Stomach (tissue), 9 donors: ENCODE results near the gene CALN1. TPM values are rescaled to one million over a fixed set of nuclear protein-coding genes. Genes with fewer than 3 reads are reported as not detected.

Source experiments
- DNase-seq, 2 donors: peaks; one replicate each; pipeline versions ENCODE4 v3.0.0 to v3.0.0-alpha.2; 2013 to 2019
- H3K27ac ChIP-seq, 5 donors: fragments of 200-600 bp in 4 of 5; sonication (generic) in 4 of 5; one replicate each; pipeline ENCODE4 v1.5.1; 2013 to 2019; ENCODE audit warnings: mild to moderate bottlenecking in 1 of 5, moderate library complexity in 1 of 5
- H3K27me3 ChIP-seq, 3 donors: fragments of 200-600 bp; sonication (generic); one replicate each; pipeline ENCODE4 v1.5.1; 2017 to 2019; ENCODE audit warnings: mixed run types in 1 of 3
- H3K36me3 ChIP-seq, 4 donors: fragments of 200-600 bp; sonication (generic); 1 replicate in 3 of 4; 2 replicates in 1 of 4; pipeline ENCODE4 v1.5.1; 2016 to 2019
- H3K4me1 ChIP-seq, 4 donors: fragments of 200-600 bp; sonication (generic); one replicate each; pipeline ENCODE4 v1.5.1; 2016 to 2019
- H3K4me3 ChIP-seq, 4 donors: fragments of 200-600 bp; sonication (generic) in 3 of 4; one replicate each; pipeline ENCODE4 v1.5.1; 2016 to 2019; ENCODE audit warnings: mild to moderate bottlenecking in 1 of 4
- H3K9me3 ChIP-seq, 4 donors: fragments of 200-600 bp; sonication (generic); one replicate each; pipeline ENCODE4 v1.5.1; 2016 to 2019
- EP300 ChIP-seq: sonication (generic); formaldehyde crosslinking; IDR thresholded peaks from one replicate; pipeline ENCODE4 v1.6.1; 2017; ENCODE audit warnings: antibody characterized with exemption
- POLR2A ChIP-seq, 4 donors: fragments of 450-650 bp; IDR thresholded peaks; one replicate each; pipeline ENCODE4 v1.6.1; 2016; ENCODE audit warnings: antibody characterized with exemption in 4 of 4, control low read depth in 2 of 4, mild to moderate bottlenecking in 1 of 4, moderate library complexity in 1 of 4
- POLR2AphosphoS5 ChIP-seq, 3 donors: sonication (generic); formaldehyde crosslinking; IDR thresholded peaks; one replicate each; pipeline ENCODE4 v1.6.1; 2016; ENCODE audit warnings: antibody characterized with exemption in 3 of 3
- WGBS, 5 donors: extraction: QIAGEN DNeasy Blood & Tissue Kit in 3 of 5; methylation state at CpG; one replicate each; pipeline versions ENCODE4 v1.1.5 to v1.1.7; 2013 to 2018; 5-methylcytosine and 5-hydroxymethylcytosine counted together
- intact Hi-C: fragments of 100-400 bp; cut with DNase I; formaldehyde crosslinking; loops from one replicate; pipeline ENCODE4 v1.15.1; 2023; ENCODE audit warnings: low total_unique reads
- polyA plus RNA-seq, 3 donors: library from polyadenylated mRNA; stranded (reverse); fragments of 200-250 nt; gene quantifications; one replicate each; pipeline ENCODE4 v1.2.3, GENCODE V29; 2013
- total RNA-seq, 5 donors: library from RNA; depleted of rRNA; stranded (reverse); fragments of >200 nt; gene quantifications; one replicate each; pipeline versions ENCODE4 v1.1.0 to v1.2.3, GENCODE V29; 2014 to 2016
- TF ChIP-seq, protein P1 (sequence below), 7 experiments: fragments of 450-650 bp in 4 of 7; fragments of 200-600 bp in 3 of 7; sonication (generic) in 3 of 7; IDR thresholded peaks; one replicate each; pipeline ENCODE4 v1.5.1; 2016 to 2019; ENCODE audit warnings: antibody characterized with exemption in 7 of 7, control low read depth in 2 of 7, mild to moderate bottlenecking in 1 of 7
- donor health status: healthy with polysubstance abuse.
- donor health status: Bipolar disorder and iron deficiency.
- donor health status: healthy.

The CALN1 gene
- total and polyA plus RNA-seq, 8 donors = under 0.01 to 51.9 (median 0.37) TPM; not detected in 5

DNA sequence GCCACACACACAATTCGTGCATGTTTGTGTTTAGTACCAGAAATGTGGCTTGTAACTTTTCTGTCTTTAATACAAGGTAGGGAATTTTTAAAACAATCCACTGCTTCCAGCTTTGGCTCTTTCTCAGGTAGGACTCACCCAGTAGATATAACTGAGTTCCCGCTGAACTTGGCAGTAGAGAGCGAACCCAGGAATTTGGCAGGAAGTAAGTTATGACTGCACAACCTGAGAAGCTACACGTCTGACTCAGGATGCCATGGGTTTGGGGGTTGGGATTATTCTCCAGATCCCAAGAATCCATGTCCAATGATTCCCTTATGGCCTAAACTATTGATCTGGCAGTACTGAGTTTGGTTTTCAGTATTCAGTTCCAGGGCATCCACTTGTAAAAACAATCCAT lies 499.7 kb downstream of the CALN1 start:
- TF ChIP-seq POLR2AphosphoS5 (IDR thresholded peaks at IDR 0.05) (no peak), EP300 (no peak), POLR2A (IDR thresholded peaks at IDR 0.05) (no peak)
- TF ChIP-seq, protein P1, sequence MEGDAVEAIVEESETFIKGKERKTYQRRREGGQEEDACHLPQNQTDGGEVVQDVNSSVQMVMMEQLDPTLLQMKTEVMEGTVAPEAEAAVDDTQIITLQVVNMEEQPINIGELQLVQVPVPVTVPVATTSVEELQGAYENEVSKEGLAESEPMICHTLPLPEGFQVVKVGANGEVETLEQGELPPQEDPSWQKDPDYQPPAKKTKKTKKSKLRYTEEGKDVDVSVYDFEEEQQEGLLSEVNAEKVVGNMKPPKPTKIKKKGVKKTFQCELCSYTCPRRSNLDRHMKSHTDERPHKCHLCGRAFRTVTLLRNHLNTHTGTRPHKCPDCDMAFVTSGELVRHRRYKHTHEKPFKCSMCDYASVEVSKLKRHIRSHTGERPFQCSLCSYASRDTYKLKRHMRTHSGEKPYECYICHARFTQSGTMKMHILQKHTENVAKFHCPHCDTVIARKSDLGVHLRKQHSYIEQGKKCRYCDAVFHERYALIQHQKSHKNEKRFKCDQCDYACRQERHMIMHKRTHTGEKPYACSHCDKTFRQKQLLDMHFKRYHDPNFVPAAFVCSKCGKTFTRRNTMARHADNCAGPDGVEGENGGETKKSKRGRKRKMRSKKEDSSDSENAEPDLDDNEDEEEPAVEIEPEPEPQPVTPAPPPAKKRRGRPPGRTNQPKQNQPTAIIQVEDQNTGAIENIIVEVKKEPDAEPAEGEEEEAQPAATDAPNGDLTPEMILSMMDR (IDR thresholded peaks at IDR 0.05) = no peak
- DNase-seq = no peak
- Histone ChIP-seq H3K4me1 (no peaks in the 10 kb centered on the region), H3K4me3 (no peak overlapping the region), H3K27ac (no peak overlapping the region), H3K36me3 (no peaks in the 10 kb centered on the region), H3K27me3 (no peaks in the 10 kb centered on the region), H3K9me3 (peaks cover 0 to 23% (median 11%) of the 10 kb centered on the region in 4 donors)
- intact Hi-C loops = no loop called here
- 64 to 77% (median 66%) methylated on average over 4 of the region's 4 CpGs for WGBS, 5 donors

DNA sequence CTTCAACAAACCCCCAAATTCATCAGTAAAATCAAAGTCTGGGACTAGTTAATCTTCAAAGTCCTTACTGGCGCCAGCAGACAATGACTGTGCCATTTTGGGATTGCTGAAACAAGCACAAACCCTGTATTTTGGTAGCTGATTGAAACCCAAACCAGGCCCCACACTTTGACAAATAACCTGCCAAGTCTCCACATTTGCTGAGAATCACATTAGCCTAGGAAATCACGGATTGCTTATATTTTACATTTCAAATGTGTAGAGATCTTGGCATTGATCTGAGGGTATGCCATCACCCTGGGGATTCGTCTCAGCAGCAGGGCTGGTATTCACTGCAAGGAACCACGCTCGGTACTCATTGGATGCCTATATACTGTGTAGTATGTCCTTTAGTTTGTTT lies 501.1 kb downstream of the CALN1 start:
- Histone ChIP-seq H3K4me1 (no peaks in the 10 kb centered on the region), H3K9me3 (peaks cover 0 to 23% (median 8%) of the 10 kb centered on the region in 4 donors), H3K27ac (no peak overlapping the region), H3K36me3 (no peaks in the 10 kb centered on the region), H3K4me3 (no peak overlapping the region), H3K27me3 (no peaks in the 10 kb centered on the region)
- TF ChIP-seq, protein P1 (IDR thresholded peaks at IDR 0.05) = no peak
- no peak for TF ChIP-seq EP300
- no peak for TF ChIP-seq POLR2AphosphoS5 (IDR thresholded peaks at IDR 0.05)
- no peak for TF ChIP-seq POLR2A (IDR thresholded peaks at IDR 0.05)
- 63 to 79% (median 69%) methylated on average over 5 of the region's 5 CpGs for WGBS, 5 donors
- DNase-seq = no peak
- intact Hi-C loops = no loop called here

DNA sequence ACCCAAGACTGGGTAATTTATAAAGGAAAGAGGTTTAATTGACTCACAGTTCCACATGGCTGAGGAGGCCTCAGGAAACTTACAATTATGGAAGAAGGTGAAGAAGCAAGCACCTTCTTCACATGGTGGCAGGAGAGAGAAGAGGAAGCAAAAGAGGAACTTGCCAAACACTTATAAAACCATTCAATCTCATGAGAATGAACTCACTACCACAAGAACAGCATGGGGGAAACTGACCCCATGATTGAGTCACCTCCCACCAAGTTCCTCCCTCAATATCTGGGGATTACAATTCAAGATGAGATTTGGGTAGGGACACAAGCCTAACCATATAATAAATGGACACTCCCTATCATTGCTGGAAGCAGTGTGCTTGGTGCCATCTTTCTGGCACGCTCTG lies 506.3 kb downstream of the CALN1 start:
- Histone ChIP-seq H3K4me1 (no peaks in the 10 kb centered on the region), H3K4me3 (no peak overlapping the region), H3K9me3 (peaks cover 0 to 7% (median 1%) of the 10 kb centered on the region in 4 donors), H3K27ac (no peak overlapping the region), H3K27me3 (no peaks in the 10 kb centered on the region), H3K36me3 (no peaks in the 10 kb centered on the region)
- intact Hi-C loops = no loop called here
- 56 to 94% (median 91%) methylated on average over 1 of the region's 1 CpG for WGBS, 5 donors
- no peak for DNase-seq
- TF ChIP-seq POLR2AphosphoS5 (IDR thresholded peaks at IDR 0.05) = no peak
- no peak for TF ChIP-seq POLR2A (IDR thresholded peaks at IDR 0.05)
- no peak for TF ChIP-seq EP300
- TF ChIP-seq, protein P1 (IDR thresholded peaks at IDR 0.05) = no peak

DNA sequence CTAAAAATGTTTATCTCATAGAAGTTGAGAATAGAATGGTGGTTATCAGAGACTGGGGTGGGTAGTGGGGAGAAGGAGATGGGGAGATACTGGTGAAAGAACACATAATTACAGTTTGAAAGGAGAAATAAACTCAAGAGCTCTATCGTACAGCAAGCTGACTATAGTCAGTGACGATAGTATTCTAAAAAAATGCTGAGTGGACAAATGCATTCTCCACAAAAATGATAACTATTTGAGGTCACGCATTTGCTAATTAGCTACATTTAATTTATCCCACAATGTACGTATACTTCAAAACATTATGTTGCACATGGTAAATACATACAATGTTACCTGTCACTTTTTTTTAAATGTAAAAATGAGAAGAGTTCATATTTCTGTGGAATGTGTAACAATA lies 507.7 kb downstream of the CALN1 start:
- 89 to 97% (median 92%) methylated on average over 4 of the region's 4 CpGs for WGBS, 5 donors

More for the DNA sequence above, 507.7 kb downstream of the CALN1 start:
- TF ChIP-seq POLR2A (IDR thresholded peaks at IDR 0.05) (no peak), EP300 (no peak), POLR2AphosphoS5 (IDR thresholded peaks at IDR 0.05) (no peak)
- TF ChIP-seq, protein P1 (IDR thresholded peaks at IDR 0.05) = no peak
- Histone ChIP-seq H3K36me3 (no peaks in the 10 kb centered on the region), H3K27me3 (no peaks in the 10 kb centered on the region), H3K4me1 (no peaks in the 10 kb centered on the region), H3K9me3 (peaks cover 0 to 3% (median 1%) of the 10 kb centered on the region in 4 donors), H3K4me3 (no peak overlapping the region), H3K27ac (no peak overlapping the region)
- intact Hi-C loops = no loop called here
- DNase-seq = no peak
